ENCODE data around the gene MRPS26.

DNA sequence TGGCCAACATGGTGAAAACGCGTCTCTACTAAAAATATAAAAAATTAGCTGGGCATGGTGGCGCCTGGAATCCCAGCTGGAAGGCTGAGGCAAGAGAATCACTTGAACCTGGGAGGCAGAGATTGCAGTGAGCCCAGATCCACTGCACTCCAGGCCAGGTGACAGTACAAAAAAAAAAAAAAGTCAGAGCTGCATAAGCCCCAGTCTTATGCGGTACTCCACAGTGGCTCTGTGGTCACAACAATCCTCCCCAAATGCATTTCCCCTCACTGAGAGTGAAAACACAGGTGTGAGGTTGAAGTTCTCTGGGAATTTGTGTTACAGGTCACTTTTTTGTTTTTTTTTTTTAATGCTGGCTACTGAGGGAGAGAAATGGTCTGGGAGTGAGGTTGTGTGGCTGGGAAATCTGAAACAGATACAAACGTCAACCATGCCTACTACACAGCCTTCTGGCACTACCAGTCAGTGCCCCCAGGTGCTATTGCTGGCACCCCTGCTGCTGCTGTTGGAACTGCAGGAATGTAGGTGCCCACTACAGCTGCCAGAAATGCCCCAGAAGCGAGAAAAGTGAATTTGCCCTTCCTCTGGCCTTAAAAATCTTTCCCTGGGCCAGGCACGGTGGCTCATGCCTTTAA is 5.7 kb downstream of the MRPS26 start:
- TF ChIP-seq, protein P1, sequence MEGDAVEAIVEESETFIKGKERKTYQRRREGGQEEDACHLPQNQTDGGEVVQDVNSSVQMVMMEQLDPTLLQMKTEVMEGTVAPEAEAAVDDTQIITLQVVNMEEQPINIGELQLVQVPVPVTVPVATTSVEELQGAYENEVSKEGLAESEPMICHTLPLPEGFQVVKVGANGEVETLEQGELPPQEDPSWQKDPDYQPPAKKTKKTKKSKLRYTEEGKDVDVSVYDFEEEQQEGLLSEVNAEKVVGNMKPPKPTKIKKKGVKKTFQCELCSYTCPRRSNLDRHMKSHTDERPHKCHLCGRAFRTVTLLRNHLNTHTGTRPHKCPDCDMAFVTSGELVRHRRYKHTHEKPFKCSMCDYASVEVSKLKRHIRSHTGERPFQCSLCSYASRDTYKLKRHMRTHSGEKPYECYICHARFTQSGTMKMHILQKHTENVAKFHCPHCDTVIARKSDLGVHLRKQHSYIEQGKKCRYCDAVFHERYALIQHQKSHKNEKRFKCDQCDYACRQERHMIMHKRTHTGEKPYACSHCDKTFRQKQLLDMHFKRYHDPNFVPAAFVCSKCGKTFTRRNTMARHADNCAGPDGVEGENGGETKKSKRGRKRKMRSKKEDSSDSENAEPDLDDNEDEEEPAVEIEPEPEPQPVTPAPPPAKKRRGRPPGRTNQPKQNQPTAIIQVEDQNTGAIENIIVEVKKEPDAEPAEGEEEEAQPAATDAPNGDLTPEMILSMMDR (IDR thresholded peaks at IDR 0.05): no peak
- no peak for TF ChIP-seq POLR2A (IDR thresholded peaks at IDR 0.05)
